Hair follicle dermal papilla cell (primary cell): ENCODE data around the gene MAGEB18. TPM values are rescaled to one million over a fixed set of nuclear protein-coding genes. Genes with fewer than 3 reads are reported as not detected.

Experiments
- total RNA-seq: library from RNA; depleted of rRNA; stranded (reverse); fragments of >200 nt; gene quantifications from 2 replicates; pipeline ENCODE4 v1.2.3, GENCODE V29; 2012

The MAGEB18 gene
- total RNA-seq, result not detected in 2 replicates

DNA sequence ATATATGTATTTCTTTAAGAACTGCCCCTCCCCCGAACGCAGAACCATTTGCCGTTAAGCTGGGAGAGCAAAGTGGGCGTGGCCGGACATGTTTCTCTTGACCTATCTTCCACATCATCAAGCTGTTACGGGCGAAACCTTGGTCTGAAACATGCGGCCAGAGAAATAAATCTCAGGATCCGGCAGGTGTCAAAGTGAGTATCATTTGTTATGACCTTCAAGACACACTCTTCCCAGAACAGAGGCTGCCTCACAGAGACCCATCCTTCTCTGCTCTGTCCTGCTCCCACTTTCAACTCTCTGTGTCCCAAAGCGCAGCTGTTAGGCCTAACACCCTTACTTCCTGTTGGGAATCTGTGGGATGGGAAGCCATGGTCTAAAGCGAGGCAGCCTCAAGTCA lies at the start of gene MAGEB18:
Gene MAGEB18 (plus strand): TSS at position 70 of the 400 bp plus-strand sequence. CDS start 643 bp downstream, outside the sequence.

DNA sequence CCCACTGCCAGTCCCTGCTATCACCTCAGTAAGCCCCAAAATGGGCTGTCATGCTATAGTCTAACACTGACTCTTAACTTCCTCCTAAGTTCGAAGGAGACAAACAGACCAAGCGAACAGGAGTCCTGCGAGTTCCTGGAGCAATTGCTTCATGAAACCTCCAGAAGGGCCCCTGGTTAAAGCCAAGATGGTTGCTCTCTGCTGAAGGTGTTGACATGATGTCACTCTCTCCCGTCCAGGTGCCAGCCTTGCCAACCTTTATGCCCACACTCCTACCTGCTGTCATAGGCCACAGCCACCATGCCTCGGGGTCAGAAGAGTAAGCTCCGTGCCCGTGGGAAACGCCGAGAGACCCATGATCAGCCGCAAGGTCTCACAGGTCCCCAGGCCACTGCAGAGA lies 22.2 kb downstream of the MAGEB18 start, which contains the start of gene MAGEB6B:
Gene MAGEB6B (plus strand): TSS at position 301 of the 400 bp plus-strand sequence. CDS start 0 bp downstream, at position 301.

Other genes starting within 250 kb of the MAGEB18 start
- gene MAGEB6B, start 22.3 kb downstream of the MAGEB18 start, total RNA-seq, result not detected in 2 replicates
- gene MAGEB6, start 54.1 kb downstream of the MAGEB18 start, total RNA-seq, result not detected in 2 replicates
- gene MAGEB5, start 77.8 kb downstream of the MAGEB18 start, total RNA-seq, result not detected in 2 replicates